Suprapubic skin (tissue), 4 donors: Measurements from ENCODE around the gene PASK.

Source experiments
- POLR2A ChIP-seq, 2 donors: fragments of 450-650 bp; IDR thresholded peaks; one replicate each; pipeline ENCODE4 v1.6.1; 2017; ENCODE audit warnings: antibody characterized with exemption in 2 of 2, mild to moderate bottlenecking in 2 of 2, moderate library complexity in 2 of 2
- POLR2AphosphoS5 ChIP-seq, 3 donors: sonication (generic); formaldehyde crosslinking; IDR thresholded peaks; one replicate each; pipeline ENCODE4 v1.6.1; 2017; ENCODE audit warnings: antibody characterized with exemption in 3 of 3

DNA sequence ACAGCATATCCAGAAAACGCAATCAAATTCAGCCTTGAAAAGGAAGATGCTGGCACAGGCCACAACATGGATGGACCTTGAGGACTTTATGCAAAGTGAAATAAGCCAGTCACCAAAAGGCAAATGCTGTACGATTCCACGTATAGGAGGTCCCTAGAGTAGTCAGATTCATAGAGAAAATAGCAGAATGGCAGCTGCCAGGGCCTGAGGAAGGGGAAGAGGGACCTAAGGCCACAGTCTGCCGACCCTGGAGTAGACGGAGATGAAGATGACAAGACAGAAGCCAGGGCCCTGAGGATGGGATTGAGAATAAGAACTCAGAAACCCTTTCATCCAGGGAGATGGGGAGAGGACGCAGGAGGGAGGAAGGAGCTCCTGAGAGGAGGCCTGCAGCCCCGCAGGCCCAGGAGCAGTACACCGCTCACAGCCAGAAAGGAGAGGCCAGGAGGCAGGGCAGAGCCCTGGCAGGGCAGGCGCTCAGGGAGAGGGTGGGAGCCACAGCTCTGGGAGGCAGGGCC is 39.1 kb downstream of the PASK start:
- no peak for TF ChIP-seq POLR2A (IDR thresholded peaks at IDR 0.05)
- no peak for TF ChIP-seq POLR2AphosphoS5 (IDR thresholded peaks at IDR 0.05)
